Suppressor macrophage treated with lipopolysaccharide for 1 hour (primary cell): Measurements from ENCODE around the gene LAIR2.
"Not testable (repeated sequence)": the region's sequence is repeated elsewhere in the genome, so short reads cannot be mapped to it uniquely, and the experiment has no call there.

Source experiments
- DNase-seq, 3 donors: peaks; one replicate each; pipeline ENCODE4 v3.0.0-alpha.2; 2020 to 2022

Gene LAIR2

DNA sequence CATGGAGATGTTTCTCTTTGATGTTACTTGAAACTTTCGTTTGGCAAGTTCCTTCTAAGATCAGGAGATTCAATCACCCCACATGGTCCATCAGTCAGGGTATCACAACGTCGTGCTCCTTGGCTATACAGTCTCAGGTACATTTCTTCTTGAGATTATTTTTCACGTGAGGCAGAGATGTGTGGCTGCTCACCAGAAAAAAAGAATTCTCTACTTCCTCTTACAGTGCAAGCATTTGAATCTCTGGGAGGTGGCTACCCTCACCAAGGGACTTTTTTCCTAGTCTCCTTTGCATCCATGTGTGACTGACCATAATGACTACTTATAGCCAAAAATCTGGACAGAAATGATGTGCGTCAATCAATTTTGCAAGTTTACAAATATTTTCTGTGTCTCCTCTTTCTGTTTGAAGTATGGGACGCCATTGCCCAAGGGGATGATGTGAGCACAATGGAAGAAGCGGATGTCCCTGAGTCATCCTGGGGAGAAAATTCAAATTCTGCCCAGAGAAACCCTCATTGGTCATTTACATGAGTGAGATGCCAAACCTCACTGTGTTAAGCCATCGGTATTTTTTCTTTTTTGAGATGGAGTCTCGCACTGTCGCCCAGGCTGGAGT, 8.6 kb upstream of the LAIR2 start:
- DNase-seq, result peak in 2 of 3 donors; percentile 38

DNA sequence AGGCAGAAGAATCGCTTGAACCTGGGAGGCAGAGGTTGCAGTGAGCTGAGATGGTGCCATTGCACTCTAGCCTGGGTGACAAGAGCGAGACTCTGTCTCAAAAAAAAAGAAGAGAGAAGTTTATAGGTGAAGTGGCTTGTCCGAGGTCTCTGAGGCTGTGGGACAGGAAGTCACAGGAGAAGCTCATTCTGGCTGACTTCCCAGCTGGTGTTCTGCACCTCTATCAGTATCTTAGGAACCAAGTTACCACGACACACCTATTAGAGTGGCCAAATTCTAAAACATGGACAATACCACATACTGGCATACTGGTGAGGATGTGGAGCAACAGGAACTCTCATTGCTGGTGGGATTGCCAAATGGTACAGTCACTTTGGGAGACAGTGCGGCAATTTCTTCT, 7.3 kb upstream of the LAIR2 start:
- DNase-seq, result not testable (repeated sequence)

DNA sequence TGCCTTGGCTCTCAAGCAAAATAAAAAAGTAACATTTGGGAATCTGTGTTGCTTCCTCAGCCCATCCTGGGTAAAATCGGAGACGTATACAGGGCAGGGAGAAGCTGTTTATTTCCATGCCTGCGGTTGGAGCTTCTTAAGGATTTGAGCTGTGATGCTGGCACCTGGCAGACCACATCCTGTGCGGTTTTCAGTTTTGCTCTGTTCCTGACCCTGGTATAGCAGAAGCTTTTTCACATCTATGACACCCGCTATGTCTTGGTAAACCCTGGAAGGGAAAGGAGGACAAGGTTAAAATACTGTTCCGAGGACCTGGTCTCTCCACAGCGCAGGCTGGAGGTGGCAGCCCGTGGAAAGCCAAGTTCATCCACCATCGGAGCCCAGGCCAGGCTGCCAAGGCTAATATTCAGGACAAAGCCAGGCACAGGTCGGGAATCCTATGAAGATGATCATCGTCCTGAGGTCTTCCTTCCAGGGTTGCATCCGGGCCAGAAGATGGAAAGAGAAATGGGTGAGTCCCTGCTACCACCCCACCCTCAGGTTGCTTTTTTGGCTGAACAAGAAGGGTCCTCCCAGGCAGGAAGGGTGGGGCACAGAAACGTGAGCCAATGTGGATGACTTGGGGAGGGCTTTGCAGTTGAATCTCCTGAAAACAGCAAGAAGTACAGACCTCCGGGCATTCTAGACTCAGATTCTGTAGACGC, 4.7 kb upstream of the LAIR2 start:
- DNase-seq, result not testable (repeated sequence)

DNA sequence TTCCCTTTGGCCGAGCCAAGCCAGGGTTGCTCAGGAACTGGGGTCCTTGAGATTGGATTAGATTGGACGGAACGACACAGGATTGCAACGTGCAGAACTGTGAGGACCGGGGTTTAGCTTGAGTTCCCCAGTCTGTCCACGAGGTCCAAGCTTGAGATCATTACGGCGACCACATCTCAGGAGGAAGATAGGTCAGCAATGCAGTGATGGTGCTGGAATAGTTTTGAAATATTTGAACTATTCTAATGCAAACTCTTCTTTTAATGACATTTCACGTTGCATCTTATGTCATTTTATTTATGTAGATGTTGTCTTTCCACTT, 4.2 kb upstream of the LAIR2 start:
- DNase-seq, result peak in 1 of 3 donors; percentile 38

DNA sequence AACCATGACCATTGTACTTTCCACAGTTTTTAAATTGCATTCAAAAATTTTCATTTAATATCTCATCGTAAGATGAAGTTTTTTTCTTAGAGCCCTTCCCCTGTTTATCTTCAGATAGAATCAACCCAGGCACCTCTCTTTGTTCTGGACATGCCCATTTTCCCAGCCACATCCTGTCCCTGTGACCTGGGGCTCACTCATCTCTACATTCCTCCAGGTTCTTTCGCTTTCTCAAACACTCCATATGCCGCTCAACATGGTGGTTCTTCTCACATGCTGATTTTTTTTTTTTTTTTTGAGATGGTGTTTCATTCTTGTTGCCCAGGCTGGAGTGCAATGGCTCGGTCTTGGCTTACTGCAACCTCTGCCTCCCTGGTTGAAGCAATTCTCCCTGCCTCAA, 2.9 kb downstream of the LAIR2 start:
- not testable (repeated sequence) for DNase-seq

DNA sequence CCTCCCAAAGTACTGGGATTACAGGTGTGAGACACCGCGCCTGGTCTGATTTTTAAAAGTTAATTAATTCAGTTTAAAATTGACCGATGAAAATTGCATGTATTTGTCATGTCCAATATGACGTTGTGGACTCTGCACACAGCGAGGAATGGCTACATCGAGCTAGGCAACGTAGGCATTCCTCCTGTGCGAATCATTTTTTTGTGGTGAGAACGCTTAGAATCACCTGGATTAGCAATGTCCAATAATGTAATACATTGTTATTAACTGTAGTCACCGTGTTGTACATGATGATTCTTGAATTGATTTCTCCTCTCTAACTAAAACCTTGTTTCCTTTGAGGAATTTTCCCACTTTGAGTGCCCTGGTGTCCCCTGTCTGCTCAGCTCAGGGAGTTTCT, 3.4 kb downstream of the LAIR2 start:
- no peak for DNase-seq

DNA sequence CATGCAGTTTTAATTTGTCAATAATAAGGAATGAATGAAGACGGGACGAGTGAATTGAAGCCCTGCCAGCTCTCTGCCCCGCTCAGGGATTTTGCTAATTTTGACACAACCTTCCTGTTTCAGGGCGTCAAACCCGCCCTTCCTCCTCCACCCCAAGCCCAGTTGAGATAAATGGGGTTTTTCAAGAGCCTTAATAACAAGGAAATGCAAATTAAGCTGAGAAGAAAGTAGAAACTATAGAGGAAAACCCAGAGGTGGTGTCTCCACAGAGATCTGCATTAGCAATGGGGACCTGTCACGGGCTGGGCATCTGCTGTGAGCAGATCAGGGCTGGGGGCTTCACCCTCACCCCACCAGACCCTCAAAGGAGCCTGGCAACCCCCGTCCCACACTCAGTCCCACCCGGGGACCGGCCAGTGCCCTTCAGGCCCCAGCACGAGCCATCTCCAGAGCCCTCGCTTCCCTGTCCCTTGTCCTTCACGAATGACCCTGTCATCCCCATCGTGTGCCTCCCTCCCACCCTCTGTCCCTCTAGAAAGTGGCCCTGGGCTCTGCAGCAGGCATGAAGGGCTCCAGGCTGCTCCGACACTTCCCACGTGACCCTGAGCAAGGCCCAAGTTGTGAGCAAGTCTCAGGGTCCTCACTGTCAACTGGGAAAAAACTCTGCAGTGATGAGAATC, 4.5 kb downstream of the LAIR2 start:
- DNase-seq, result not testable (repeated sequence)

DNA sequence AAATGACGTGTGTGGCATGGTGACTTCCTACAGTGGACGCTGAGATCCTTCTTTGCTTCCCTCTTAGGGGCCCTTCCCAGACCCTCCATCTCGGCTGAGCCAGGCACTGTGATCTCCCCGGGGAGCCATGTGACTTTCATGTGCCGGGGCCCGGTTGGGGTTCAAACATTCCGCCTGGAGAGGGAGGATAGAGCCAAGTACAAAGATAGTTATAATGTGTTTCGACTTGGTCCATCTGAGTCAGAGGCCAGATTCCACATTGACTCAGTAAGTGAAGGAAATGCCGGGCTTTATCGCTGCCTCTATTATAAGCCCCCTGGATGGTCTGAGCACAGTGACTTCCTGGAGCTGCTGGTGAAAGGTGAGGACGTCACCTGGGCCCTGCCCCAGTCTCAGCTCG, 5.2 kb downstream of the LAIR2 start:
- no peak for DNase-seq

DNA sequence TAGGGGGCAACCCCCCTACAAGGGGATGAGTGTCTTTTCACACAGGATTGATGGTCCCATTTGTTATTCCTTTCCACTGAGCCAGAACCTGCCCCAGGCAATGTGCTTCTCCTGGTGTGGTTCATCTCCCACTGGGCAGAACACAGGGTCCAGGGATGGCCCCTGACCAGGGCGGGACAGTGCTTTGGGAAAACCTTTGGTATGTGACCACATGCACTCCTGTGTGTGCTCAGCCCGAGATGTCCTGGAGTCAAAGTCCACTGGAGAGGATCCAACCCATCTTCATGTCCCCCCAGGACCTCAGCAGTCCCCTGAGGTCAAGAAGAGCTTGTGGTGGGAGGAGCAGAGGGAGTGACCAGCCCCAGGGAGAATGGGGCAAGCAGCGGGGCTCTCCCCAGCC, 5.9 kb downstream of the LAIR2 start:
- not testable (repeated sequence) for DNase-seq

DNA sequence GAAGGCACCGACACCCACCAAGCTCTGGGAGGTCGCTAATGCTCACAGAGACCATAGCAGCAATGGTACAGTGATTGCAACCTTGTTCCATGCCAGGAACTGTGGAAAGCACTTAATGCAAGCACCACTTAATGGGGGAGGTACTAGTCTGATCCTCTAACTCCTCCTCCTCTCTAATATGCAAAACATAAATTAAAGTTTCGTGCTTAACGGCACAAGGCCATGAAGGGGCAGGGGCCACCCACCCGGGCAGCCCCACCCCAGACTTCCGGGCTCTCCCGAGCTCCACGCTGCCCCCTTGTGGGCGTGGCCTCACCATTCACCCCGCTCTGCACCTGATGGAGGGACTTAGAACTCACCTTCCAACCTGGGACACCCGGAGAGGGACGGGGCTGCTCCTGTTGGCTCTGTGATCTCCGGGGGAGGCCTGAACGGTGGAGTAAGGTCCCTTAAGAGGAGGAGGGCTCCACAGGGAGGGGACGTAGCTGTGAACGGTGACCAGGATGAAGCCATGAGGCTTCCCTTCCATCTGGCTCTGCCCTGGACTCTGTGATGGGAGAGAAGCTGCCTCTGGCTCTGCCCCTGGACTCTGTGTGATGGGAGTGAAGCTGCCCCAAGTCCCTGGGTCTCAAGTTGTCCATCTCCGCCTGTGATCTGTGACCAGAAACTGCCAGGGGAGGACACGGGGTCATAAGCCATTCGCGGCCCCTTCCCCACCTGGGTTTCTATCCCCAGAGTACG, 6.7 kb downstream of the LAIR2 start:
- DNase-seq, result not testable (repeated sequence)

DNA sequence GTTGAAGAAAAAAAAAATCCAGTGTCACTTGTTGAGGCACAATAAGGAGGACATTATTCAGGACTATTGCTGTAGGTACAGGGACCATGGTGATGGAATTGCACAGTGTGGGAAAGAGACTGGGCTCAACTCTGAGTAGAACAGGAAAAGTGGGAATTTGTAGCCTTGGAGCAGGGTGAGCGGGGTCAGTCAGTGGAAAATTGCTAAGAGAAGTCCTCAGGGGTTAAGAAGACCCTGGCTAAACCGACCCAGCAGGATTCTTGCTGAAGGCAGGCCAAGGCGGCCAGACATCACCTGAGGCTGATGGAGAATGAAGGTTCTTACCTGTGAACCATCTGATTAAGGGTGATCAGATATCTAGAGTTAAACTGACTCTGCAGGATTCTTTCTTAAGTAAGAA, 12.5 kb downstream of the LAIR2 start:
- DNase-seq, result no peak

DNA sequence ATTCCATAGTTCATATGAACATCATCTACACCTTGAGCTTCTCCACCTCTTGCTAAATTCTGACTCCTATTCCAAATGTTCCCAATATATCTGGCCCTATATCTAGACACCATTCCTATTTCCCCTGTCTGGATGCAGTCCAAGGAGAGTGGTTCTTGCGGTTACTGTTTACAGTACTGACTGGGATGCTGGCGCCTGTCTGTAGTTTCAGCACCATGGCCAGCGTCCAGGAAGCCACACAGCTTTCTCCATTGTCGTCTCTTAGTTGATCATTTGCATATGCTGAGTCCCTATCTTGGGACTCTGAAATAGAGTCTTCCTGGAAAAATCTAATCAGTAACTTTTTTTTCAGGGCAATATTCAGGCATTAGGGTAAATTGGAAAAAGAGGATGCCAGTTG, 14.9 kb downstream of the LAIR2 start:
- peak; percentile 80 to 88 (median 84) for DNase-seq

DNA sequence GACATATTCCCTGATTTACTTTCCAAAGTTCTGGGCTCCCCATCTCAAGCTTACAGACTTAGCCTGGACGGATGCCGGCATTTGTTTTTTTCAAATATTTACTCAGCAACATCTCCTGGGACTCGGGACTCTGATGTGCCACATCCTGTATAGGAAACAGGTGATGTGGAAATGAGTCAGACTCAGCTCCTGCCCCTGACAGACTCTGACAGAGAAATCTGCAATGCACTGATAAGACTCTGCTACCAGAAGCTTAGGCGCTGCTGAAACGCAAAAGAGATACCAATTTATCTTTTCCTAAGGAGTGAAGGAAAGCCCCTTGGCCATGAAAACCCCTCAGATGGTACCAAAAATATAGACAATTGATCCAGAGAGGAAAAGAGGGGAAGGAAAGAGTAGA, 16.2 kb downstream of the LAIR2 start:
- no peak for DNase-seq

DNA sequence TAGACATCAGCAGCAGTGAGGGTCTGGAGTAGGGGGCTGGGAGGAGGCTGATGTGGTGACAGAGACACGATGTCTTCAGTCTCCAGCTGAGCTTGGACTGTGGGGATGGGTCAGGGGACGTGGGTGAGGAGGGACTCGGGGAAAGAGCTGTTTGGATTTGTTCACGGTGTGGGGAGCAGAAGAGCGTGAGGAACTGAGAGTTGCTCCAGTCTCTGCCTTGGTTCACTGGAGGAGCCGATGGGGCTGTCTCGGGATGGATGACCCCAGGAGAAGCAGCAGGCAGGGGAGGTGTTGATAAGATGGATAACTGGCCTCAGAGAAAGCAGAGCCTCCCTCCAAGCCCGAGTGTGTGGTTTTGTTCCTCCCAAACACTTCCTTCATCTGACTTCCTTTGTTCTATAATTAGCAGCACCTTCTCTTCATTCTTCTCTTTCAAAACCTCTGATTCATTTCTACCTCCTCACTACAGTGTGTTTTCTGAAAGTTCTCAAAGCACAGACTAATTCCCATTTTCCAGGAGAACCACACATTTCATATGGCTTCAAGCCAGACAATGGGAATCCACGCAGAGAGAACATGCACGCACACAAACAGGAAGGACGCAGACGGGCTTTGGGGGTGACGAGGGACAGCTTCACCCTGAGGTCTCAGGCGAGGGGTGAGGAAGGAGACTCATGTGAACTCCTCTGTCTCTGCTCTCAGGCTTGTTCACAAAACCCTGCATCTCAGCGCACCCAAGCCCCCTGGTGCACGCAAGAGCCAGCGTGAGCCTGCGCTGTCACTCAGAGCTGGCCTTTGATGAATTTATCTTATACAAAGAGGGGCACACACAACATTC, 18.6 kb downstream of the LAIR2 start:
- DNase-seq, result peak in 2 of 3 donors; percentile 37 to 52

DNA sequence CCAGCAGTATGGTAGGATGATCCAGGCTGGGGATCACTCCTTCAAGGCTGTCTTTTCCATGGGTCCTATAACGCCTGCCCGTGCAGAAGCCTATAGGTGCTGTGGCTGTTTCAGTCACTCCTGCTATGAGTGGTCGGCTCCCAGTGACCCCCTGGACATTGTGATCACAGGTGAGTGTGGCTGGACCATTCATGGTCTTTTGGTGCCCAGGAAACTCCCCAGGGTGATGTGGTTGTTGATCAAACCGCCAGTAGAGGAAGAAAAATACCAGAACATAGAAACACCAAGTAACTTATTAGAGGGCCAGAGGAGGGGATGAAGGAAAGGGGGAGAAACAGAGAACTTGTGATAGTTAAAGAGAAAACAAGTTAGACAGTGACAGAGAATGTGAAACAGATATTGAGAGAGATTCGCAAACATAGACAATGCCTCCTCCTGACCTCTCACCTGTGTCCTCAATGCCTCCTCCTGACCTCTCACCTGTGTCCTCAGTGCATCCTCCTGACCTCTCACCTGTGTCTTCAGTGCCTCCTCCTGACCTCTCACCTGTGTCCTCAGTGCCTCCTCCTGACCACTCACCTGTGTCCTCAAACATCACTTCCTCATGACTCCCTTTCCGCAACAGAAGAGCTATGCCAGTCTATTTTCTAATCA, 19.4 kb downstream of the LAIR2 start:
- DNase-seq, result no peak

DNA sequence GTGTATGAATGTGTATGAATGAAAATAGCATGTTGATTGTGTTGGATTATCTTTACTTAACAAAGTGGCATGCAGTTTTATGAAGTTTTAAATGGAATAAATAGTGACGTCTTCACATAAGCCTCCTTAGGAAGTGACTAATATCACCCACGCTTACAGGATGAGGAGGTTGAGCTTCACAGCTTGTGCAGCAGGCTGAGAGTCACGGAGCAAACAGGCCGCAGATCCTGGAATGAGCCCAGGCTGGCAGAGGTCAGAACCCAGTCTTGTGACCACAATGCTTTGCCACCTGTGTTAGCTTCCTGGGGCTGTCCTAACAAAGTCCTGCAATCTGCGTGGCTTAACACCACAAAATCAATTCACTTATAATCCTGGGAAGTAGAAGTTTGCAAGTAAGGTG, 20.8 kb downstream of the LAIR2 start:
- peak; percentile 84 to 92 (median 89) for DNase-seq

DNA sequence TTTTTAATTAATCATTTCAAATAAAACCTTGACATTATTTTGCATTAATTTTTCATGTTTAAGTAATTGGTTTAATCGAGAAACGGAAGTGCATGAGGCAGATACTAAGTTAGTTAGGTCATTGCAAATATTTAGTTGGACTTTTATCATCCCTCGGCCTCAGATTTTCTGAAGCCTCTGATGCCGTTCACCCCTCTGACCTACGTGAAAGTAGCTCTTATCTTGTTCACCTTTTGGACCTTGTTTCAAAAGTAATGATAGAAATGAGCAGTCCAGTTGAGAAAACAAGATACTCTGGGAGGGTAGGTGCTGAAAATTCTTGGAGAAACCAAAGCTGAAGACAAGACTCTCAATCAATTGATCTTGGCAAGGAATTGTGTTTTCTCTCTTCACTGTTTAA, 23.0 kb downstream of the LAIR2 start:
- DNase-seq, result no peak

DNA sequence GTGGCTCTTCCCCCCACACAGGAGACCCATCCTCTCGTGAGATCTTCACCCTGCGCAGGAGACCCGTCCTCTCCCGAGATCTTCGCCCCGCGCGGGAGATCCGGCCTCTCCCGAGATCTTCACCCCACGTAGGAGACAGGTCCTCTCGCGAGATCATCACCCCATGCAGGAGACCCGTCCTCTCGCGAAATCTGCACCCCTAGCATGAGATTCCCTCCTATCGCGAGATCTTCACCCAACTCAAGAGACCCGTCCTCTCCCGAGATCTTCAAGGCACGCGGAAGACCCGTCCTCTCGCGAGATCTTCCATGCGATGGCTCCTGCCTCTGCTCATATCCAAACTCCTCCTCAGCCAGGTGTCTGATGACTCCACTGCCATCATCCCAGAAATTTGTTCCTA, 24.3 kb downstream of the LAIR2 start:
- DNase-seq, result no peak

DNA sequence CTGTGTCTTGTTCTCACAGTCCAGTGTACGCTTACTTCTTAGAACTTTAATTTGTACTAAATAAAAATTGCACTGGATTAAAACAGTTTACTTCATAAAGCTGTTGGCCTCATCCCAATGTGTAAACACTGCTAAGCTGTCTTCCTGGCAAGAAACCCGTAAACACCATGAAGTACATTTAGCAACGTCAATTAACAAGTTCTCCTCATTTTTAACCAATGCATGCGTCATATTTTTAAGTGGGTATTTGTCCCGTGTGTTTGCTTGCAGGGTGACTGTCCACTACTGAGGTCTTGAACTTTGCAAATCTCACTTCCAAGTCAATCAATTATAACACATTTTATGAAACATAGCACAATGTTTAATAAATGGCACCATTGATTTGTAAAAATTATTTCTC, 28.2 kb downstream of the LAIR2 start:
- no peak for DNase-seq

DNA sequence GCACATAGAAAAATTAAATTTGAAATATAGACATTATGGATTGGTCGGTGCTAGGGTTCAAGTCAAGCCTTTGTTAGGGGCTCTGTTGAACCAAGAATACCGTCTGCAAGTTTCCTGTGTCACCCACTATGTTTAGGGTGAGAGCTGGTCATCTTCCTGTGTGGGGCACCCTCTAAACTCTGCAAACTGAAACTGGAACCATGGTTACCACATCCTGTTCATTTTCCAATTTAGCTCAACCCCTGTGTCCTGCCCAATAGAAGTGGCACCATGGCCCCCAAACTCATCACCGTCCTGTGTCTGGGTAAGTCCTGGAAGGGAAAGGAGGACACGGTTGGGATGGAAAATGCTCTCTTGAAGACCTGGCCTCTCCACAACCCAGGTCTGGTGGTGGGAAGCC, 29.9 kb downstream of the LAIR2 start:
- DNase-seq, result peak; percentile 54 to 59 (median 55)

DNA sequence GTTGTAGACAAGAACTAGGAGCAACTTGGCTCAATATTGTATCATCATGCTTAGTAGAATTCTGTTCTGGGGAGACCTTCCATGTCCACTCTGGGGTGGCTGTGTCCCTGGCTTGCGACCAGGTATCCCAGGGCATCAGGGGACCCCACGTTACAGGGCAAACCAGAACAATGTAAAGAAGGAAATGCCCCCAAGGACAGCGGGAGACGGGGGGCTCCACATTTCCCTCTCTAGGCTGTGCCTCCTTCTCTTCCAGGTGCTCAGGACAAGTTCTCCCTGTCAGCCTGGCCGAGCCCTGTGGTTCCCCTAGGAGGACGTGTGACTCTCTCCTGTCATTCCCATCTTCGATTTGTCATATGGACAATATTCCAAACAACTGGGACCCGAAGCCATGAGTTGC, 30.8 kb downstream of the LAIR2 start:
- no peak for DNase-seq

DNA sequence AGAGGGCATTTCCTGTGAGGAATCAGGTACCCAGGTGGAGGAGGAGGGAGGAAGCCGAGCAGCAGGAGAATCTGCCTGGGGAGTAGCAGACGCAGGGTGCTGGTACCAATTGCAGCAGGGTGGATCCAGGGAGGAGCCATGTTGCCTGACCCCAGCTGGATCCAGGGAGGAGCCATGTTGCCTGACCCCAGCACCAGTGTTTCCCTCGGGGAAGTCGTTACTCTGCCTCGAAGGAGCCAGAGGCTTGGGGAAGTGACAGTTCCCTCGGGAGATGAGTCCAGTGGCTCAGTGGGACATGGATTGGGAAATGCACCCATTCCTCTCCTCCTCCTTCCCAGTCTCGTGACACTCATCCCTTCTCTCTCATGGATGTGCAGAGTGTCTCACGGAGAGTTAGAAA, 31.5 kb downstream of the LAIR2 start:
- DNase-seq, result no peak
